A204.1 (cell line): ENCODE results near the gene CCRL2.
"Not testable (repeated sequence)": the region's sequence is repeated elsewhere in the genome, so short reads cannot be mapped to it uniquely, and the experiment has no call there.

Experiments used
- FAIRE-seq: peaks from 2 replicates; lab custom pipeline; 2012; peaks lifted over from hg19 to GRCh38; lab: Jason Lieb, UNC

CCRL2 gene

GRCh38 chr3:46429671-46430070 lies 22.6 kb downstream of the CCRL2 start:
- no peak for FAIRE-seq

- FAIRE-seq = not testable (repeated sequence)
Observed at GRCh38 chr3:46430879-46431278, 23.8 kb downstream of the CCRL2 start.

- not testable (repeated sequence) for FAIRE-seq
Observed at GRCh38 chr3:46431905-46432304, 24.8 kb downstream of the CCRL2 start.

- FAIRE-seq = not testable (repeated sequence)
Observed at GRCh38 chr3:46433118-46433517, 26.1 kb downstream of the CCRL2 start.

GRCh38 chr3:46433841-46434240 lies 26.8 kb downstream of the CCRL2 start:
- no peak for FAIRE-seq

- no peak for FAIRE-seq
Observed at GRCh38 chr3:46435081-46435726, 28.1 kb downstream of the CCRL2 start.

- FAIRE-seq = no peak
Observed at GRCh38 chr3:46438831-46439230, 31.8 kb downstream of the CCRL2 start.

GRCh38 chr3:46440531-46441294 lies 33.7 kb downstream of the CCRL2 start:
- no peak for FAIRE-seq

GRCh38 chr3:46442576-46443530 lies 35.8 kb downstream of the CCRL2 start:
- FAIRE-seq = no peak

- no peak for FAIRE-seq
Observed at GRCh38 chr3:46447228-46447985, 40.3 kb downstream of the CCRL2 start.

- no peak for FAIRE-seq
Observed at GRCh38 chr3:46448721-46449120, 41.7 kb downstream of the CCRL2 start.

GRCh38 chr3:46449755-46450552 lies 42.9 kb downstream of the CCRL2 start:
- no peak for FAIRE-seq

- FAIRE-seq = no peak
Observed at GRCh38 chr3:46453526-46454208, 46.6 kb downstream of the CCRL2 start.

- FAIRE-seq = no peak
Observed at GRCh38 chr3:46454209-46454595, 47.1 kb downstream of the CCRL2 start.

GRCh38 chr3:46454606-46455005 lies 47.5 kb downstream of the CCRL2 start:
- no peak for FAIRE-seq

- no peak for FAIRE-seq
Observed at GRCh38 chr3:46455231-46456115, 48.4 kb downstream of the CCRL2 start.

- no peak for FAIRE-seq
Observed at GRCh38 chr3:46456118-46456517, 49.1 kb downstream of the CCRL2 start.
